GM04504 (cell line): ENCODE results near the gene SCML1.
"Not testable (repeated sequence)": the region's sequence is repeated elsewhere in the genome, so short reads cannot be mapped to it uniquely, and the experiment has no call there.

Experiments
- DNase-seq: peaks from one replicate; pipeline ENCODE4 v3.0.0-alpha.2; 2012; ENCODE audit warnings: low read depth

SCML1 gene

GRCh38 chrX:17738737-17739535 lies 1.6 kb downstream of the SCML1 start:
- no peak for DNase-seq

- DNase-seq = no peak
These were observed 3.1 kb downstream of the SCML1 start for GRCh38 chrX:17740137-17741122.

GRCh38 chrX:17741123-17741511 lies 3.8 kb downstream of the SCML1 start:
- no peak for DNase-seq

DNA sequence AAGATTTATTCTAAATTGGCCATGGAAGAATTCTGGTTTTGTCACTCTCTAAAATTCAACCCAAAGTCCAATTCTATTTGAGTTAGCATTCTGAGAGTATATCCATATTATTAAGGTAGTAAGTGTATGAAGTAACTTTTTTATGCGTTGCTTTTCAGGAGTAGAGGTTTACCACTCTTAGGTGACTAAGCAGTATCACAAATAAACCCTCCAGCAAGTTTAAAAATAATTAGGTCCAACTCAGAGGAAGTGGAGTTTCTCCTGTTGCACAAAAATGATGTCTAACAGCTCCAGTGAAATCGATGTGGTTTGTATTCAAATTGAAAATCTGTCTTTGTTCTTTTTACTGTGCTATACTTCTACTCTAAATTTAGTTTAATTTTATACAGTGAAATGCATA lies 6.6 kb downstream of the SCML1 start:
- no peak for DNase-seq

GRCh38 chrX:17744896-17745523 lies 7.7 kb downstream of the SCML1 start:
- no peak for DNase-seq

- no peak for DNase-seq
These were observed 10.4 kb downstream of the SCML1 start for GRCh38 chrX:17747692-17748091.

- DNase-seq = no peak
These were observed 11.4 kb downstream of the SCML1 start for GRCh38 chrX:17748684-17749083.

- no peak for DNase-seq
These were observed 13.1 kb downstream of the SCML1 start for GRCh38 chrX:17750436-17750835.

DNA sequence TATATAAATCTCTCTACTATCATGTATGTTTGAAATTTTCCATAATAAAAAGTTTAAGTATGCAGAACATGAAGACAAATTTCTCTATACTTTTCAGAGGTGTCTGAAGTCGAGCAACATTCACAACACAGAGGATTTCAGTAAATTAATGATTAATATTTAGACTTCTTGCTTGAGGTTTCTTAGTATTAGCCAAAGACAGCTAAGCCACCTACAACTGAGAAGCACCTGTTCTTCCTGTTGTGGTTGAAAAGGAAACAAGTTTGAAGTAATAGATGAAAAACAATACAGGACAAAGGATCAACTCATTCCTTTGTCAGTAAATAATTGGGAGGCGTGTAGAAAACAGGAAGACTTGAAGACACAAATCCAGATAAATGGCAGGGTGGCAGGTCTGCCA lies 21.1 kb downstream of the SCML1 start:
- DNase-seq = no peak

DNA sequence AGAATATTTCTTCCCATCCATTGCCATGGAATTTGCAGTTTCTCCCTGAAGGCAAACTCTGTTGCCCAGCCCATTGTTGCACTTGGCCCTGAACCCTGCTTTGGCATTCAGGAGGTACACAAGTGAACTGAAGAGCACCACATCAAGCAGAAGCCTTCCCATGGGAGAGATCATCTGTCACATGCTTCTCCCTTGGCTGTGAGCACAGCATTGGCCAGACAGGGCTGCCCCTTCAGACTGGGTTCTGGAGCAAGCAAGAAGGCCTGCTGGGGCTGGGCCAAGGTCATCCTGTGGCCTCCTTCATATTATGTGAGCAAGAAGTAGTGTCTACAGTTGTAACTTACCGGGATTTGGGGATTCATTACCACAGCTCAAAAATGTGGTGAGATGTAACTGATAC lies 22.7 kb downstream of the SCML1 start:
- DNase-seq = no peak

DNA sequence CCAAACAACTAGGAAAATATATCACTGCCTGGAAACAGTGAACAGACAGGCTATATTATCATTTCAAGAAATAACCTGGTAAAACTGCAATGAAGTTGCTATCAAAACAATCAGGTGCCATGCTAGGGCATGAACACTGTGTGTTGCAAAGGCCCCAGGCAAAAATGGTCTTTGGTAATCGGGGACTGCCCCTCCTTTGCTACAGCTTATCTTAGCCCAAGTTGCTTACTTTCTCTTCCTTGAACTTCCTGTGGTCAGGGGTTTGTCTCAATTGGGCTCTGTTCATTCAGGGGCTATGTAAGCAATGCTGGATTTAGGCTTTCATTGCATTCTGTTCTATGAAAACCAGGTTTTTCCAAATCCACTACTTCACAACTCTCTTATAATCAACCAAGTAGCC lies 30.4 kb downstream of the SCML1 start:
- DNase-seq = no peak

- no peak for DNase-seq
These were observed 31.7 kb downstream of the SCML1 start for GRCh38 chrX:17768997-17769396.

GRCh38 chrX:17769701-17770269 lies 32.5 kb downstream of the SCML1 start:
- no peak for DNase-seq

DNA sequence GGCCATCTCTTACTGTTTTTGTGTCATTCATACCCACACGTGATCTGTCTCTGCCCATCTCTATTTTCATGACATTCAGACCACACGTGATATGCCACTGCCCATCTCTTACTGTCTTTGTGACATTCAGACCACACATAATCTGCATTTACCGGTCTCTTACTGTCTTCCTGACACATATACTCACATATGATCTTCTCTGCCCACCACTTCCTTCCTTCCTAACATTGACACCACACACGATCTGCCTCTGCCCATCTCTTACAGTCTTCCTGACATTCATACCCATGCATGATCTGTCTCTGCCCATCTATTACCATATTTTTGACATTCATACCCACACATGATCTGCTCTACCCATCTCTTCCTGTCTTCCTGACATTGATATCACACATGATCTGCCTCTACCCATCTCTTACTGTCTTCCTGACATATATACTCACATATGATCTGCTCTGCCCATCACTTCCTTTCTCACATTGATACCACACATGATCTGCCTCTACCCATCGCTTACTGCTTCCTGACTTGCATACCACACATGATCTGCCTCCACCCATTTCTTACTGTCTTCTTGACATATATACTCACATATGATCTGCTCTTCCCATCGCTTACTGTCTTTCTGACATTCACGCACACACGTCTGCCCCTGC lies 36.1 kb downstream of the SCML1 start:
- DNase-seq = no peak

GRCh38 chrX:17774053-17774452 lies 36.8 kb downstream of the SCML1 start:
- no peak for DNase-seq

DNA sequence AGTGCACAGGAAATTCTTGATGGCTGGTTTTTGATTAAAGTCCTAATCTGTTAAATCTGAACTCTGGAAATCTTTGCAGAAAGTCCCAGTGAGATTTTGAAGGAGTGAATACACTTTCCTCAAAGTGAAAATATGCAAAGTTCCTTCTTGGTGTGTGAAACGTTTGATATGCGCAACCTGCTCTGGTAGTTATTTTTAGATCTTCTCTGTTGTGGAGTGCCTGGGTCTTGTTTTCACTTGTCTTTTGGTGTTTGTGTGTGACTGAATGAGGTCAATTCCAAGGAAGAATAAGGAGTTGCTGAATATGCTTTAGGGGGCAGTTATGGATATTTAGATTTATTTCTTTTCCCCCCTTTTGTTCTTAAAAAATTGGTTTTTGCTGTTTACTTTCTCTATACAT lies 41.7 kb downstream of the SCML1 start:
- DNase-seq = no peak

DNA sequence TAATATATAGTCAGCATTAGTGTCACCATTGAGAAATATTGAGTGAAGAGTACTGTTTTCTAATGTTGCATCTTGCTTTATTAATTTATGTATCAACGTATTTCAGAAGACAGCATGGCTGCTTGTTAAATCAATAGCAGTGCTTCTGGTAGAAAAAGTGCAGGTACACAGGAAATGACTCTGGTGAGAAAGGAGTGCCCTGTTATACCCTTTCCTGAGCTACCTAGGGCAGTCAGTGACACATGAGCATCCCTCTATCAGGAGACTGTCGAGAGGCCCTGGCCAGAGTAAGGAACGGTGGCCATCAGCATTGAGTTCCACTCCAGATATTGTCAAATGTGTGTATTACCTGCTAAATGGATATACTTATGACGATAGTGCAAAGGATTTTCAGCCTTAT lies 42.1 kb downstream of the SCML1 start:
- DNase-seq = no peak

- DNase-seq = not testable (repeated sequence)
These were observed 49.5 kb downstream of the SCML1 start for GRCh38 chrX:17786554-17787347.

GRCh38 chrX:17787557-17787956 lies 50.3 kb downstream of the SCML1 start:
- no peak for DNase-seq

DNA sequence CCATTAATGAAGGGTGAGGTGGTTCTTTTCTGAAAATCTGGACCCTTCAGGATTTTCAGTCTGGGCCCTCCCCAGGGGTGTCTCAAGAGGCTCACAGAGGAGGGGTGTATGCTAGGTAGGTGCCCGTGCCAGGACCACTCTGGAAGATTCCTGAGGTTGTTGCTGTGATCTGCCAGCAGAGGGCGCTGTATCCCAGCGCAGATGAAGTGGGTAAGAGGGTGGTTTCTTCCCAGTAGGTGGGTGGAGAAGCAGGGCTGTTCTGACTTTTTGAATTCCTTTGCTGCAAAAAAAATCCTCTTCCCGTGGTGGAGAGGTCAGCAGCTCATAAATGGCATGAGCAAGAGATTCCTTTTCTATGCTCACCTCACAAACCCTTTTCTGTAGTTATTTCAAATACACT lies 51.1 kb downstream of the SCML1 start:
- DNase-seq = peak; percentile 1
